Measurements from ENCODE around the gene SLC2A4. TPM values are rescaled to one million over a fixed set of nuclear protein-coding genes. Genes with fewer than 3 reads are reported as not detected.

SLC2A4 gene
- polyA plus RNA-seq, 5 donors: 0.80 to 2.7 (median 1.2) TPM

DNA sequence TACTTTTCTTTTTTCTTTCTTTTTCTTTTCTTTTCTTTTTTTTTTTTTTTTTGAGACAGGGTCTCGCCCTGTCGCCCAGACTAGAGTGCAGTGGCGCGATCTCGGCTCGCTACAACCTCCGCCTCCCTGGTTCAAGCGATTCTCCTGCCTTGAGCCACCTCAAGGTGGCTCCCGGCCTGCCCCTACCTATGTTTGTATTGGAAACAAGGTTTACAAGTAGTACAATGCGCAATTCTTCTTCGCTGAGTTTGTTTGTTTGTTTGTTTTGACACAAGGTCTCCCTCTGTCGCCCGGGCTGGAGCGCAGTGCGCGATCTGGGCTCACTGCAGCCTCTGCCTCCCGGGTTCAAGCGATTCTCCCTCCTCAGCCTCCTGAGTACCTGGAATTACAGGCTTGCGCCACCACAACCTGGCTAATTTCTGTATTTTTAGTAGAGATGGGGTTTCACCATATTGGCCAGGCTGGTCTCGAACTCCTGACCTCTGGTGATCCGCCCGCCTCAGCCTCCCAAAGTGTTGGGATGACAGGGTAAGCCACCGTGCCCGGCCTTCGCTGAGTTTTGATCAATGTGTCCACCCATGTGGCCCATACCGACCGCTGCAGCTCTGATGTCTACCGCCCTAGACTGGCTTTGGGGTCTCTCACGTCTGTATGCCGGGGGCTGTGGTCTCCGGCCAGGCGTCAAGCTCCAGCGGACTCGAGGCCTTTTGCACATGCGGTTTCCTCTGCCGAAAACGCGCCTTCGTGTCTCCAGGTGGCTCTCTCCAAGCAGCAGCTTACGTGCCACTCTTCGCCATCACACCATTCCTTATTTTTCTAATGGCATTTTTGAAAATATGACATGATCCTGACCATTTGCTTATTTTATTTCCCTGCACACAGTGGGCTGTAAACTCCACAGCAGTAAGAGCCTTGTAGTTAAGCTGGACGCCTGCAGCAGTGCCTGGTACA lies 14.0 kb downstream of the SLC2A4 start:
- DNase-seq: no peak

DNA sequence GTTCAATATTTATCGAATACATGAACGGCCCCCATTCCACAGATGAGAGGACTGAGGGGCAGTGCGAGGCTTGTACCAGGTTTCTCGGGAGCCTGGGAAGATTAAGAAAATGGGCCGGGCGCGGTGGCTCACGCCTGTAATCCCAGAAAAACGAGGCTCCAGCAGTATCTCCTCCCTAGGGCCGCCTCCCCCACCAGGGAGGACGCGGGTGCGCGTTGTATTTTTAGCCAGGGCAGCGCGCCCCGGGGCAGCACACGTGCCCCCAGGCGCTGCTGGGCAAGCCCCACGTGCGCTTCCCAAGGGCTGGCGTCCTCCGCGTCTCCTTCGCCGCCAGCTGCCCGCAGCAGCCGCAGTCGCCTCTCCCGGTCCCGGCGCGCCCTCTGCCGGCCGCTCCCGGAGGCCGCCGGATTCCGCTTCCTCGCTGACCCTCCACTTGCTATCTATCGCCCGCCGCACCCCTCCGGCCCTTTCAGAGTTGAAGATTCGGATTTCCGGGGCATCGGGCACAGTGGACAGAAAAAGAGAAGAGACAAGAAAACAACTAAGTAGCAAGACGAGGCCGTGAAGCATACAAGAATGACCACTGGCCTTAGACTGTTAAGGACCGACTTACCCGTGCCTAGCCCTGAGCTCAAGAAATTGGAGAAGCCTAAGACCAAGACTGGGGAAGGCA lies 14.8 kb downstream of the SLC2A4 start:
- peak; percentile 71 to 75 for DNase-seq

DNA sequence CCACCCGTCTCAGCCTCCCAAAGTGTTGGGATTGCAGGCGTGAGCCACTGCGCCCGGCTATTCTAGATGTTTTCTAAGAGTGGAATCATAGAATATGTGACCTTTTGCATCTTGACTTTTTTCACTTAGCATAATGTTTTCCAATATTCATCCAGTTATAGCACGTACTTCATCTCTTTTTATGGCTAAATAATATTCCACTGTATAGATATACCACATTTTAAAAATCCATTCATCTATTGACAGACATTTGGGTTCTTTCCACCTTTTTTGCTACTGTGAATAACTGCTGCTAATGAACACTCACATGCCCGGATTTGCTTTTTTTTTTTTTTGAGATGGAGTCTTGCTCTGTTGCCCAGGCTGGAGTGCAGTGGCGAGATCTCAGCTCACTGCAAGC lies 22.7 kb downstream of the SLC2A4 start:
- no peak for DNase-seq

DNA sequence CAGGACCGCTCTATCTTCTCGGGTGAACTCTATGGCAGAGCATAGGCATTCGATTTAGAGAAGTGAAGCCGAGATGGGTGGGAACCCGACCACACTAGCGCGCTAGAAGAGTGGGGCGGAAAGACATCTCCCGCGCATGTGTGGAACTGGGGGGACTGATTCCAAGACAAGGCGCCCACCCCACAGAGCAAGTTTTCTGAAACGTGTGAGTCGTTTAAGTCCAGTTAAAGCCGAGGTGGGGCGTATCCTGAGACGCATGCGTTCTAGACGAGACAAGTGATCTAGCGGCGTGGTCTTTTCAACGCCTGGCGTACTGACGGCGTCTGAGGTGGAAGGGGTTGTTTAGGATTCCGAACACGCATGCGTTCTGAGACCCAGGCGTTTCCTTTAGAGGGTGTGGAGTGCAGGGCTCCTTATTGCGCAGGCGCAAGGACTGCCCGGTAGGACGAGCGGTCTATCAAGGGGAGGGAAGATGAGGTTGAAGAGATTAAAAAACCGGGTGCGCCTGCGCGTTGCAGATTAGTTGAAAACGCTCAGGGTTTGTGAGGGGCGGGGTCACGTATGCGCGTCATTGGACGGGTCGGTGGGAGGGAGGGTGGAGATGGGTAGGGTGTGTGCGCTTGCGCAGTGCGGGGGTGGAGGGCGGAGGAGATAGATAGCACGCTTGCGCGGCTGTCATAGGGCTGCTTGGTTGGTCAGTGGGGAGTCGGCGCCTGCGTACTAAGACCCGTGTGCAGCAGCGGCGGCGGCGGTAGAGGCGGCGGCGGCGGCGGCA lies 25.6 kb downstream of the SLC2A4 start, which contains the start of gene EIF5A:
TSS of gene EIF5A (plus strand) at position 718 of the 775 bp plus-strand sequence. CDS start 2,008 bp downstream, outside the sequence.
- peak; percentile 100 for DNase-seq

DNA sequence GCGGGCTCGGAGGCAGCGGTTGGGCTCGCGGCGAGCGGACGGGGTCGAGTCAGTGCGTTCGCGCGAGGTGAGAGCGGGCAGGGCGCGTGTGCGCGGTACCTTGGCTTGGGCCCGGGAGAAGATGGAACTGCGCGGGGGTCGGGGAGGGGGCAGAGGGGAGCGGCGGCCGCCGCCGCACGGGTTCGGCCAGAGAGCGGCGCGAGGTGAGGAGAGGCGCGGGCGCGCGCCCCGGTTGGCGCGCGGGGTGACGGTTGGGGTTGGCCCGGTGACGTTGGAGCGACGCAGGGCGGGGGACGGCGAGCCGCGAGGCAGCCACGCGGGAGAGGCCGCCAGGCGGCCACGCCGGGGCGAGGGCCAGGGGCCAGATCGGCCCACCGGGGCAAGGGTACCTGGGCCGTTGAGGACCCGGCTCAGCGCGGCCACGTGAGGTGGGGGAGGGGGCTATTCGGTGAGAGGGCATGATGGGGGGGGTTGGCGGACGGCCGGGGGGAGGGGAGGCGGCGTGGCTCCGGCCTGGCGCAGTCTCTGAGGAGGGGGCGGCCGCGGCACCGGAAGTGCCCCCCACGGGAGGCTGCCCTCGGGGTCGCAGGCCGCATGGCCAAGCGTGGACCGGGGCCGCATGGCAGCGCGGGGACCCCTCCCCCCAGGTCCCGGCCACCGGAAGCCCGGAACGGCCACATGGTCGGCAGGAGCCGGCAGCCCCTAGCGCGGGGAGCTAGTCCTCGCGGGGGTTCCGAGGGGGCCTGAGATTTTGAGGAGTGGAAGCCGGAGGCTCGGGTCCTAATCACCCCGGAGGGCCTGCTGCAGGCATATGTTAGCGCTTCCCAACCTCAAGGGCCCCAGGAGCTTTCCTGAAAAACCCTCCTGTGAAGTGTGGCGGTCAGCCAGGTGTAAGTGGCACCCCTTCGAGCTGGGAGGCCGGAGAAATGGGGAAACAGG lies 26.4 kb downstream of the SLC2A4 start:
- peak; percentile 15 to 25 for DNase-seq

DNA sequence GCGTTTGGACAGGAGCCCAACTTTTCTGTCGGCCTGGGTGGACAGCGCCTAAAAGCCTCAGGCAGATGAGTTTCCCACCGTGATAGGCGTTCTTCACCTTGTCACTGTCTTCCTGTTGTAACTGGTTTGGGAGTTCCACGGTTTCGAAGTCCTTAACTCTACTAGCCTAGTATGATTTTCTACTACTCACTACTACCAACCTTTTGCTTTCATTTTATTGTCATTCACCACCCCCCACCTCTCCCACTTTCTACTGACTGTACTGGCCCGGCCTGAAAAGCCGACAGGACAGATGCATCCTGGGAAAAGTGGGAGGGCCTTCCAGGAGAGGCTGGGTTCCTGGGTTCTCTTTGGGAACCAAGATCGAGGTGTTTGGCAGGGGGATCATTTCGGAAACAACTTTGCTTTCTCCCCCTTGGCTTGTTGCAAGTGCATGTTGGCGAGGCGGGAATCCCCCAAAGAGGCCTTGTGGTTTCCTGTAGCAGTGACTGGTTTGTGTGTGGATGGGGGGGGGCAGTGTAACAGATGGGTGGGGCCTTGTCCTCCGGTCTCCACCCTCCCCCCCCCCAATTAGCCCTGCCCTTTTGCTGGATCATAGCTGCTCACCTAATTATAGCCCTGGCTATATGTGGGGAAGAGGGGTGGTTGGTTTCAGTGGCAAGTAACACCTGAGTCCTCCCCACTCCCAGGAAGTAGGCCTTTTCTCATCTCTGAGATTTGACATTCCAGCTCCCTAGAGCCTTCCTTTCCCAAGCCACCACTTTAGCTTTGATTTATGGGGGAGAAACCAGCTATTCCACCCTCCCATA lies 27.3 kb downstream of the SLC2A4 start:
- peak; percentile 56 to 63 for DNase-seq

DNA sequence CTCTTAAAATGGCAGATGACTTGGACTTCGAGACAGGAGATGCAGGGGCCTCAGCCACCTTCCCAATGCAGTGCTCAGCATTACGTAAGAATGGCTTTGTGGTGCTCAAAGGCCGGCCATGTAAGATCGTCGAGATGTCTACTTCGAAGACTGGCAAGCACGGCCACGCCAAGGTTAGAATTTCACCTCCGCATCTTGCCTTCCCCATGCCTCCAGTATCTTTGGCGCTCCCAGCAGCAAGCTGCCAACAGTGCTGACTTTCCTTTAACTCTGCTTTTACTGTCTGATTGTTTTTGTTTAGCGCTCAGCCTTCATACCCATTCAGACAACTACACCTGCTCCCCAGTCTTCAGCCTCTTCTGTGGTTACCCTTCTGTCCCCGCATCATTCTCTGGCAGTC lies 28.1 kb downstream of the SLC2A4 start:
- no peak for DNase-seq

DNA sequence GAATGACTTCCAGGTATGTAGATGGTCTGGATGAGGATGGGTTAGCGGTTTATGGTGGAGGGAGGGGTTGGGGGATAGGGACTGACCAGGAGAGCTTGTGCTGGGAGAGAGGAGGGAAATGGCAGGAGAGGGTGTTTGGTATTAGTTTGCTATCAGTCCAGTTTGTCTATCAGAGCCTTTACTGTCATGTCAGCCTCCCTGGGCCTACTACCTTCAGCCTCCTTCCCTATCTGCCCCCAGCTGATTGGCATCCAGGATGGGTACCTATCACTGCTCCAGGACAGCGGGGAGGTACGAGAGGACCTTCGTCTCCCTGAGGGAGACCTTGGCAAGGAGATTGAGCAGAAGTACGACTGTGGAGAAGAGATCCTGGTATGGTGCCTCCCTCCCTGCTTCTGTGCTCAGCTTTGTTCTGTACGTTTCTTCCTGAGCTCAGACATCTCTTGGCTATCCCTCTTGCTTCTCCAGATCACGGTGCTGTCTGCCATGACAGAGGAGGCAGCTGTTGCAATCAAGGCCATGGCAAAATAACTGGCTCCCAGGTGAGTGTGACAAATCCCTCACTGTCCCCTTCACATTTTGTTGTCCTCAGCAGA lies 29.7 kb downstream of the SLC2A4 start:
- DNase-seq: no peak

DNA sequence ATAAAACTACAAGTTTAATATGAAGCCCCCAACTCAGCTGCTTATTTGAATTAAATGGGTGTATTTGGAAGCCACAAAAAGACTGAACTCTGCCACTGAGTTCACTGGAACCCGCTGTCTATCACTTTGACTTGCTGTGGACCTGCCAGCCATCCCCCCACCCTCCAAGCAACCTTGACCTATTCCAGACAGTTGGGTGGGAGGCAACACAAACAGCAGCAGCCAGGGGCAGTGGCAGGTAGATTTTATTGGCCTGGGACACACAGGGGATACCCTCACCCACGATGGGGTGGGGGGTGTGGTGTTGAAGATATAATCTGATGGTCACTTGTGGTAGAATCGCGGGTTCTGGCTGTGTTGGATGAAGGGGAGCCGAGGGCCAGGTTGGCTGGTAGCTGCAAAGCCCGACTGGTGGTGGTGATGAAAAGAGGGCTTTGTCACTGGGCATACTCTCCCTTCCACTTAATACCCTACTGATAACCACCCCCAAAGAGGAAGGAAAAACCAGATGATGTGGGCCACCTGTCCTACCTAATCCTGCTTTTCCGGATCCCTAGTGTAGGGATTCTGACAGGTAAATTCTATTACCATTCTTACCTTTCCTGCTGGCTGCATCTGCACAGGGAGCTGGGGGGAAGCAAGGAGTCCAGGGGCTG lies 31.0 kb downstream of the SLC2A4 start:
- DNase-seq: no peak

DNA sequence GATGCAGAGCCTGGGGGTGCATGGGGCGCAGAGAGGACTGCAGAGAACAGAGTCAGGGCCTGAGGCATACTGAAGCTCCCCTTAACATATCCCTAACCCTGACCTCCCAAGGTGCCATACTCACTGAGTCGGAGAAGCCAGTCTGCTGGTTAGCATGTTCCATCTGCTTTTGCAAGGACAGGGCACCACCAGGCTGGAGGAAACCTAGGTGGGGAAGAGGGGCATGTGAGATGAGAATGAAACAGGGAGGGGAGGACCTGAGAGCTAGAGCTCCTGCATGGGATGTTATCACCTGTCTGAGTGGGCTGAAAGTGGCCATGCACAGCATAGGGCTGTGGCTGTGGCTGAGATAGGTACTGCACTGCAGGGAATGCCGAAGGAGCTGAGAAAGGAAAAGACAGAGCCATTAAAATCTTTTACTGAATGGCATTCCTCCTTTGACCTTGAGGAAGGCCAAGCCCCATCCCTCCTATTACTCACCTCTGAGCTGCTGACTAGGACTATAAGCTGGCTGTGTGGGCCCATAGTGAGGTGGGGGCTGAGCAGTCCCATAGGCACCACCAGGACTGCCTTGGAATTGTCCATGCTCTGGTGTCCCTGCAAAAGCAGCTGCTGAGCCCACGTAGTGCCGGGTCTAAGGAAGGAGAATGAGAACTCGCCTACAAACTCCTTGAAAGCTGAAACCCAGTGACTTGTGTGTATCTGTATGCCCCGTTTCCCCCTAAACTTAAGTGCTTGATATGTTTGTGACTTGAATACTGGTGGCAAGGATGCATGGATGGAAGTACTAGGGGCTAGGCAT lies 31.8 kb downstream of the SLC2A4 start:
- no peak for DNase-seq

DNA sequence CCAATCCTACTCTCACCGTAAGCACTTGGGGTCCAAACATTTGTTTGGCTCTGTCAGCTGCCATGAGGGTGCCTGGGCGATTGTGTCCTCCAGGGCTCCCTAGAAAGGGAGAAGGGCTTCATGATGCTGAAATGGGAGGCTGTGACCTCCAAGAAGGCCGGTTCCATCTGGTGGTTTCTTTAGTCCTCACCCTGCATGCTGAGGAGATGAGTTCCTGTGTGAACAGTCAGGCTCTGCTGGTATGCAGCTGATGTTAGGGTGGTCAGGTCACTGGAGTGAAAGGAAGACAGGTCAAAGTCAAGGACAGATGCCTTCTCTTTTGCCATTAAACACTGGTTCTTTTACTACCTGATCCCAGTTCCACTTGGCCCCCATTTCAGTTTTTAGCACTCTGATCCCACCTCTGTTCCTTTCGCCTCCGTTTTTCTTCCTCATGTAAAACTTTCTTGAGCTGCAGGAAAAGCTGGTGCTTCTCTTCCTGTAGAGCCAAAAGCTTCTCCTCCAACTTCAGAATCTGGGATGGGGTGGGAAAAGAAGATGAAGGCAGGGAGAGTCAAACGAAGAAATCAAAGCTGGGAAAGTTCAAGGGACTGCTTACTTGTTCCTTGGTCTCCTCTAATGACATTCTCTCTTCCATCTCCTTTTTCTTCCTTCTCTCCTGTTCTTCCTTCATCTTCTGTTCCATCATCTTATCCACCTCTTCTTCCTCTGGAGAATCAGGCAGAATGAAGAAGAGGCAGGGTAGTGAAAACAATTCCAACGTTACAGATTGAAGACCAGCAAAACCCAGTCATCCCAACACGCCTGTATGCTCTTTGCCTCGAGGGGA lies 32.6 kb downstream of the SLC2A4 start:
- DNase-seq: no peak

DNA sequence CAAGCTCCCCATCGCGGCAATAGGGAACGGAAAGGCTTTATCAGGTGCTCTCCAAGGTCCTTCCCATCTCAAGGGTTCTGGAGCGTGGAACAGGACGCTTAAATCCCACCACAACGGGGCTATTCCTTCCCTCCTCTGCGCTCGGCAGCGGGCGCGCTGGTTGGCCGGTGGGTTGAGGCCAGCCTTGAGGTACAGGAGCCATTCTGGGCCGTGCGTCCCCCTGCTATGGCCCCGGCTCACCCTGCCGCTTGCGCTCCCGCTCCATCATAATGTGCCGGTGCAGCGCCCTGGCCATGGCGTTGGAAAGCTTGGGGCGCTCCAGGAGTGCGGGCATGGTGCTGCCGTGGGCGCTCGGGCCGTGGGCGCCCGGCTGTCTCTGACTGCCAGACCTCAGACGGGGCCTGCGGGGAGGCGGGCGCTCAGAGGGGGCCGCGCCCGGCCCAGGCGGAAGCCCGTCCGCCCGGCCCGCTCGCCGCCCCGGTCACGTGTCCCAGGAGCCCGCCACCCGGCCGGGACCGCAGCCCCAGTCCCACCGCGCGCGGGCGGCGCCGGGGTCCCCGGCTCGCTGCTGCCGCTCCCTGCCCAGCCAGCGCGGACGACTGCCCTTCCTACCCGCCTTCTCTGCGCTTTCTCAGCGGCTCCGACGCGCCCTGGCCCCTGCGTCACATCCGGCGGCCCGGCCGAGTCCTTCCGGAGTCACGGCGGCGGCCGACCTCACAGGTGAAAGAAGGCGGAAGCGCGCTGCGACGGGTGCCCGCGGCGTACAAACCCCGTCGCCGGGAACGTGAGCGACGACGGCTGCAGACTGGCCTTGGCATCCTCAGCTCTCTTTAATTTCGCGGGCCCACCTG lies 33.4 kb downstream of the SLC2A4 start, which contains the start of gene GPS2:
TSS of gene GPS2 (minus strand) at position 642 of the 851 bp plus-strand sequence. CDS start at position 334, 308 bp downstream.
- DNase-seq: peak; percentile 83 to 85

DNA sequence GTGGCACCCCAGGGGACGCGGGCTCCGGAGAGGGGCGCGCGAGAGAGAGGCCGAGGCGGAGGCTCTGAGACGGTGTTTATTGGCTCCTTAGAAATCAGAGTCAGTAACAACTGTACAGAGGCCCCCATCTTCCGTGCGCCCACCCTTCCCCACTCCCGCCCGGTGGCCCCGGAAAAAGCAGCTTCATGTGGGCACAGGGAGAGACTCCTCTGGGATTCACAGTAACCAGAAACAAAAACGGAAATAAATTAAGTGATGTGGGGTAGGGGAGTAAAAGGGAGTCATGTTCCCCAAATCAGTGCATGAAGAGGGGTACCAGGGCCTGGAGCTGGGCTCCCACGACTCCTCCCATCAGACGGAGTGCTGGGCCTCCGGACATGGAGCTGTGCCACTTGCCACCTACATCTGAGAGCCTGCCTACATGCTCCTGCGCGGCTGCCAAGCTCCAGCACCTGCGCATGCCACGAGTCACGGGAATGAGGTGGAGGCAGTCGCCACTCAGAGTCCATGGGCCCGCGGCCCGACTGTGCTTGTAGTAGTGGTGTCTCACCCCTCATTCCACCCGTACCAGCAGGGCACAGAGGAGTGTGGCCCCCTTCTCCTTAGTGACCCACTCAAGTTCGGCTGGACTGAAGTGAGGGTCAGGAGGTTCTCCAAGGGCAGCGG lies 34.2 kb downstream of the SLC2A4 start:
- DNase-seq: no peak

DNA sequence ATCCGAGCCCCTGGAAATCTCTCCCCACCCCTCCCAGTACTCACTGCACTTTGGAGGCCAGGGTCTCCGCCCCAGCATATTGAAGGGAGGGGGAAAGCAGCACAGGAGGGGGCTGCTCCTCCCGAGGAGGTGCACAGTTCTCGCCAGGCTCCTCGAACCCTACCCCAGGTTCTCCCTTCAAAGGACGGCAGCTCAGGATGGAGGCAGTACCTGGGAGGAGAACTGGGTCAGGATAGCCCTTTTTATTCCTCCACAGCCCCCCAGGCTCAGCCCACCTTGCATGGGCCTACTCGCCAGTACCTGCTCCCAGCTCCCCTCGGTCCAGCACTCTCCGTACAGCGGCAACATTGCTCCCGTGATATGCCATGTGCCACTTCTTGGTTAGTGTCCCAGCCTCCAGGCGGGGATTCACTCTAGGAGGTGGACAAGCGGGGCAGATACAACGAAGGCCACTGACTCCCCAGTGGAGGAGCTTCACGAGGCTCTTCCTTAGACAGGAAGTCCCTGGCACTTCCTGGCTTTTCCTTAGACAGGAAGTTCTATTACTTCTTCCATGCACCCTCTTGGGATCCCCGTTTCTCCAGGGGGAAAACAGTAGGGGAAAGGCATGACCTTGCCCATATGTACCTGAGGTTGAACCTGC lies 35.8 kb downstream of the SLC2A4 start:
- DNase-seq: no peak

Measured in right lung (tissue), 5 donors.